Measurements from ENCODE around the gene SORCS2. TPM values are rescaled to one million over a fixed set of nuclear protein-coding genes. Genes with fewer than 3 reads are reported as not detected.

SORCS2 gene
- total and polyA plus RNA-seq, 9 donors = 7.4 to 24.9 (median 13.0) TPM

GRCh38 chr4:7423801-7424552, 231.6 kb downstream of the SORCS2 start:
- WGBS (ENCODE audit: insufficient coverage) = 56% methylated on average over 16 of the region's 17 CpGs
- H3K27me3 ChIP-seq (ENCODE audit: control insufficient read depth, insufficient read depth, low read length) = peaks cover 4% of the 10 kb centered on the region
- no peaks in the 10 kb centered on the region for H3K9me3 ChIP-seq (replicated peaks; ENCODE audit: control insufficient read depth, low read depth, low read length)
- peak; percentile 91 for DNase-seq
- H3K27ac ChIP-seq (ENCODE audit: low read length) = no peak overlapping the region
- peaks cover 34% of the 10 kb centered on the region for H3K4me1 ChIP-seq (ENCODE audit: control insufficient read depth, insufficient read depth, low read length)
- H3K4me3 ChIP-seq (ENCODE audit: low read length) = no peak overlapping the region
- no peaks in the 10 kb centered on the region for H3K36me3 ChIP-seq (ENCODE audit: control insufficient read depth, insufficient read depth, low read length)

DNA sequence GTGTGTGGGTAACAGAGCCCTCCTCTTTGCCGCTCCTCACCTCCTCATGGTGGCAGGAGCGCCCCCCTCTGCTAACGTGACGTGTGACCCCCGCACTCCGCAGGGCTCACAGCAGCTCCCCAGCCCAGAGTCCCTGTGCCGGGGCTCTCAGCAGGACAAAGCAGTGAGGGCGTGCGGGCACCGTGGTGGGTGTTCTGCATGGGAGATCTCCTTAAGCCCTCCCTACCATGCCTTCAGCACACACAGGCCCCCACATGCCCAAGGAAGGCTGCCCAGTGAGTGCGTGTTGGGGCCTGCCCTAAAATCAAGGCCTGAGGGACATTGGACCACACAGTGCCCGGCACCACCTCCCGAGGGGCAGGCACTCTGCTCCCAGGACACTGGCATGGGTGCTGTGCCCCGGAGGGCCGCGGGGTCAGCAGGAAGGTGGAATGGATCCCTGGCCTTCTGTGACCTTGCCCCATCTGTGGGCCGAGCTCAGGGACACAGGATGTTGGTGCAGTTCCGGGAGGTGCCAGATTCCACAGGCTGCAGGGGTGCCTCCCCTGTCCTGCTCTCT, 232.3 kb downstream of the SORCS2 start:
- WGBS (ENCODE audit: insufficient coverage) = 83% methylated on average over 13 of the region's 18 CpGs
- Histone ChIP-seq H3K27me3 (ENCODE audit: control insufficient read depth, insufficient read depth, low read length) (peaks cover 2% of the 10 kb centered on the region), H3K36me3 (ENCODE audit: control insufficient read depth, insufficient read depth, low read length) (no peaks in the 10 kb centered on the region), H3K4me1 (ENCODE audit: control insufficient read depth, insufficient read depth, low read length) (peaks cover 34% of the 10 kb centered on the region), H3K9me3 (replicated peaks; ENCODE audit: control insufficient read depth, low read depth, low read length) (no peaks in the 10 kb centered on the region), H3K4me3 (ENCODE audit: low read length) (no peak overlapping the region), H3K27ac (ENCODE audit: low read length) (no peak overlapping the region)
- no peak for DNase-seq

GRCh38 chr4:7425124-7425523, 232.8 kb downstream of the SORCS2 start:
- no peak for DNase-seq
- H3K4me1 ChIP-seq (ENCODE audit: control insufficient read depth, insufficient read depth, low read length) = peaks cover 34% of the 10 kb centered on the region

GRCh38 chr4:7425591-7426468, 233.5 kb downstream of the SORCS2 start:
- Histone ChIP-seq H3K4me3 (ENCODE audit: low read length) (no peak overlapping the region), H3K9me3 (replicated peaks; ENCODE audit: control insufficient read depth, low read depth, low read length) (no peaks in the 10 kb centered on the region), H3K4me1 (ENCODE audit: control insufficient read depth, insufficient read depth, low read length) (peaks cover 27% of the 10 kb centered on the region), H3K27ac (ENCODE audit: low read length) (no peak overlapping the region), H3K27me3 (ENCODE audit: control insufficient read depth, insufficient read depth, low read length) (no peaks in the 10 kb centered on the region), H3K36me3 (ENCODE audit: control insufficient read depth, insufficient read depth, low read length) (no peaks in the 10 kb centered on the region)
- WGBS (ENCODE audit: insufficient coverage) = 79% methylated on average over 21 of the region's 28 CpGs
- DNase-seq = no peak

More at GRCh38 chr4:7425124-7425523, 232.8 kb downstream of the SORCS2 start:
- 73% methylated on average over 10 of the region's 13 CpGs for WGBS (ENCODE audit: insufficient coverage)
- Histone ChIP-seq H3K4me3 (ENCODE audit: low read length) (no peak overlapping the region), H3K9me3 (replicated peaks; ENCODE audit: control insufficient read depth, low read depth, low read length) (no peaks in the 10 kb centered on the region), H3K27me3 (ENCODE audit: control insufficient read depth, insufficient read depth, low read length) (no peaks in the 10 kb centered on the region), H3K36me3 (ENCODE audit: control insufficient read depth, insufficient read depth, low read length) (no peaks in the 10 kb centered on the region), H3K27ac (ENCODE audit: low read length) (no peak overlapping the region)

DNA sequence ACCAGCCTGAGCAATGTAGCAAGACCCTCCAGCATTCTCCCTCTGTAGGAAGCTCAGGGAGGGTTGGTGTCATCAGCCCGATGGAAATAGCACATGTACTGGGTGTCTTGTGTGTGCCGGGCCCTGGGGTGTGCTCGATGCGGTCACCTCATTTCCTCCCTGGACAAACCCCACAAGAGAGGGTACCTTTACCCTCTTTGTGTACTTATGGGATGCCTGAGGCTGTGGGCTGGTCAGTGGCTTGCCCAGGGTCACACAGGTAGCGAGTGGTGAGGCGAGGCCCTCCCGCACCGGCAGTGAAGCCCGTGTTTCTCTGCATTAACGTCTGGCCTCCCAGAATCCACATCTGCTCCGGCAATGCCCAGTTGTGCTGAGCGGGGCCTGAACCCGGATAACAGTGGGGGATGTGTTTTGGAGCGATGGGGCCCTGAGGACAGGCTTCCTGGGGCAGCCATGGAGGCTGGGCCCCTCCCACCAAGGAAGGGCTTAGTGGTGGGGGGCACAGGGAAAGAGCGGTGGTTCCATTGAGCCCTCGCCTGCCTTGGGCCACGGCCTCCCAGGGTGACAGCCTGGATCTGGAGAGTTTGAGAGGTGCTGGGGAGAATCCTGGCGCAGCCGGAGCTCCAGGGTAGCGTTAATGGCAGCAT, 234.3 kb downstream of the SORCS2 start:
- 71% methylated on average over 14 of the region's 20 CpGs for WGBS (ENCODE audit: insufficient coverage)
- Histone ChIP-seq H3K36me3 (ENCODE audit: control insufficient read depth, insufficient read depth, low read length) (no peaks in the 10 kb centered on the region), H3K27me3 (ENCODE audit: control insufficient read depth, insufficient read depth, low read length) (no peaks in the 10 kb centered on the region), H3K27ac (ENCODE audit: low read length) (no peak overlapping the region), H3K4me3 (ENCODE audit: low read length) (no peak overlapping the region), H3K4me1 (ENCODE audit: control insufficient read depth, insufficient read depth, low read length) (peaks cover 25% of the 10 kb centered on the region), H3K9me3 (replicated peaks; ENCODE audit: control insufficient read depth, low read depth, low read length) (no peaks in the 10 kb centered on the region)
- no peak for DNase-seq

DNA sequence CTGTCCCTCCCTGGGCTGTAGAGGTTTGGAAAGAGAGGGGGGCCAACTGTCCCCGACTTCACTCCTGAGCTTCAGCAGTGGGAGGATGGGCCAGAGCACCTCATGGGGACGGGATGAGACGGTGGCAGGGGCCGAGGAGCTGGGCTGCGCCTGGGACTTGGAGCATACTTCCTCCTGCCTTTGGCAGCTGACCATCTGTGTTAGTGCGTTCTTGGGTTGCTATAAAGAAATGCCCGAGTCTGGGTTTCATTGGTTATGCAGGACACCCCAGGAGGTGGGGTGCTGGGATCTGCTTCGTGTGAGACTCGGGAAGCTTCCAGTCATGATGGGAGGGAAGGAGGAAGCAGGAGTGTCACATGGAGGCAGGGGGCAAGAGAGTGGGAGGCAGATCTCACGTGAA, 235.0 kb downstream of the SORCS2 start:
- WGBS (ENCODE audit: insufficient coverage) = 23% methylated on average over 9 of the region's 10 CpGs
- Histone ChIP-seq H3K9me3 (replicated peaks; ENCODE audit: control insufficient read depth, low read depth, low read length) (no peaks in the 10 kb centered on the region), H3K4me3 (ENCODE audit: low read length) (no peak overlapping the region), H3K36me3 (ENCODE audit: control insufficient read depth, insufficient read depth, low read length) (no peaks in the 10 kb centered on the region), H3K27me3 (ENCODE audit: control insufficient read depth, insufficient read depth, low read length) (no peaks in the 10 kb centered on the region), H3K4me1 (ENCODE audit: control insufficient read depth, insufficient read depth, low read length) (peaks cover 25% of the 10 kb centered on the region), H3K27ac (ENCODE audit: low read length) (no peak overlapping the region)
- peak; percentile 43 for DNase-seq

DNA sequence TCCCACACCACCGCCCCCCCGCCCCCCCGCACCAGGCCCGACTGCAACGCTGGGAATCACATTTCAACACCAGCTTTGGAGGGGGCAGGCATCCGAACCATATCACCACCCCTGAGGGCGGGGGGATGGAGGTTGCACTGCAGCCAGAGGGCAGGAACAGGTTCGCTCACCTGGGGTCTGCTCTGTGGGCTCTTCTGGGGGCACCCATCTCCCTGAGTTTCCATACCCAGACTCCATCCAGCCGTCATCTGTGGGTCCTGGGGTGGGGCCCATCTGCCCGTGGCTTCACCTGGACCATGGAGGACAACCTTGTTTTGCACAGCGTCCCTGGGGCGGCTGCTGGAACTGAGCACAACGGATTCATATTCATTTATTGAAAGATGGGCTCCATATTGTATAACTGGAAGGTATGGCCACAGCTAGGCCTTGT, 235.5 kb downstream of the SORCS2 start:
- WGBS (ENCODE audit: insufficient coverage) = 89% methylated on average over 5 of the region's 13 CpGs
- H3K4me3 ChIP-seq (ENCODE audit: low read length) = no peak overlapping the region
- H3K36me3 ChIP-seq (ENCODE audit: control insufficient read depth, insufficient read depth, low read length) = no peaks in the 10 kb centered on the region
- no peaks in the 10 kb centered on the region for H3K27me3 ChIP-seq (ENCODE audit: control insufficient read depth, insufficient read depth, low read length)
- no peak overlapping the region for H3K27ac ChIP-seq (ENCODE audit: low read length)
- peaks cover 25% of the 10 kb centered on the region for H3K4me1 ChIP-seq (ENCODE audit: control insufficient read depth, insufficient read depth, low read length)
- no peaks in the 10 kb centered on the region for H3K9me3 ChIP-seq (replicated peaks; ENCODE audit: control insufficient read depth, low read depth, low read length)
- no peak for DNase-seq

GRCh38 chr4:7428261-7429068, 236.1 kb downstream of the SORCS2 start:
- WGBS (ENCODE audit: insufficient coverage) = 81% methylated on average over 16 of the region's 16 CpGs
- no peak for DNase-seq
- Histone ChIP-seq H3K36me3 (ENCODE audit: control insufficient read depth, insufficient read depth, low read length) (no peaks in the 10 kb centered on the region), H3K27me3 (ENCODE audit: control insufficient read depth, insufficient read depth, low read length) (no peaks in the 10 kb centered on the region), H3K27ac (ENCODE audit: low read length) (no peak overlapping the region), H3K9me3 (replicated peaks; ENCODE audit: control insufficient read depth, low read depth, low read length) (no peaks in the 10 kb centered on the region), H3K4me3 (ENCODE audit: low read length) (no peak overlapping the region), H3K4me1 (ENCODE audit: control insufficient read depth, insufficient read depth, low read length) (peaks cover 24% of the 10 kb centered on the region)

DNA sequence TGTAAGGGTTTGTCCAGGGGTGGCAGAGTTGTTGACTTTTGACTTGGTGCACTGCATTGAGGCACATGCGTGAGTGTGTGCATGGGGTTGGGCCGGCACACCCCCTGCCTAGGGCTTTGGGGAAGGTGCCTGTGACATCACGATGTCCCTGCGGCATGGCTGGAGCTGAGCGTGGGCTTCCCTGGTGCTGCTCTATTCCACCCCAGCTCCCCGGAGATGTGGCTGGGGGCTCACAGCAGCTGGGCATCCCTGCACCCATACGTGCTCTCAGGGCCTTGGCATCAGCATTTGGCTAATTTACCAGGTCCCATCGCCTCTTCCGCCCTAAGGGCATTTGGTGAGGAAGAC, 236.7 kb downstream of the SORCS2 start:
- H3K9me3 ChIP-seq (replicated peaks; ENCODE audit: control insufficient read depth, low read depth, low read length) = no peaks in the 10 kb centered on the region
- 93% methylated on average over 6 of the region's 9 CpGs for WGBS (ENCODE audit: insufficient coverage)
- peaks cover 18% of the 10 kb centered on the region for H3K4me1 ChIP-seq (ENCODE audit: control insufficient read depth, insufficient read depth, low read length)
- H3K27ac ChIP-seq (ENCODE audit: low read length) = no peak overlapping the region
- no peak for DNase-seq
- no peaks in the 10 kb centered on the region for H3K27me3 ChIP-seq (ENCODE audit: control insufficient read depth, insufficient read depth, low read length)
- H3K4me3 ChIP-seq (ENCODE audit: low read length) = no peak overlapping the region
- H3K36me3 ChIP-seq (ENCODE audit: control insufficient read depth, insufficient read depth, low read length) = no peaks in the 10 kb centered on the region
